Activated T-cell treated with anti-CD3 and anti-CD28 coated beads, Interleukin-2, amount 50 U/mL, for 4 hours (primary cell): ENCODE measurements around the gene MRPL2. TPM values are rescaled to one million over a fixed set of nuclear protein-coding genes. Genes with fewer than 3 reads are reported as not detected.
A peak's percentile ranks its signal among the peaks of the same experiment; 100 is the strongest.

ENCODE experiments used
- ATAC-seq, 2 donors: fragments of 200-7000 bp; cut with Tn5 transposase; one replicate each; pipeline ENCODE4 v1.10.0; 2021
- DNase-seq: peaks from one replicate; pipeline ENCODE4 v3.0.0-alpha.2; 2020
- H3K27me3 Mint-ChIP-seq: one replicate; pipeline ENCODE4 v1.8.0; 2021; ENCODE audit warnings: low read depth, mixed read lengths
- H3K36me3 Mint-ChIP-seq: one replicate; pipeline ENCODE4 v1.8.0; 2022; ENCODE audit warnings: mixed read lengths; ENCODE audit not compliant: insufficient read depth
- H3K4me1 Mint-ChIP-seq: one replicate; pipeline ENCODE4 v1.8.0; 2021; ENCODE audit warnings: low read depth, mixed read lengths
- H3K4me3 Mint-ChIP-seq: one replicate; pipeline ENCODE4 v1.8.0; 2021; ENCODE audit warnings: mild to moderate bottlenecking, moderate library complexity, mixed read lengths
- H3K9me3 Mint-ChIP-seq: one replicate; pipeline ENCODE4 v1.8.0; 2021; ENCODE audit warnings: mixed read lengths
- total RNA-seq, 3 donors: library from RNA; stranded (reverse); gene quantifications; one replicate each; pipeline ENCODE4 v1.2.1, GENCODE V29; 2021

Gene MRPL2
- total RNA-seq, result 100 to 1,000 TPM in 2 of 3 donors, 10 to 100 TPM in 1; 93.3 to 120 (median 115) TPM

DNA sequence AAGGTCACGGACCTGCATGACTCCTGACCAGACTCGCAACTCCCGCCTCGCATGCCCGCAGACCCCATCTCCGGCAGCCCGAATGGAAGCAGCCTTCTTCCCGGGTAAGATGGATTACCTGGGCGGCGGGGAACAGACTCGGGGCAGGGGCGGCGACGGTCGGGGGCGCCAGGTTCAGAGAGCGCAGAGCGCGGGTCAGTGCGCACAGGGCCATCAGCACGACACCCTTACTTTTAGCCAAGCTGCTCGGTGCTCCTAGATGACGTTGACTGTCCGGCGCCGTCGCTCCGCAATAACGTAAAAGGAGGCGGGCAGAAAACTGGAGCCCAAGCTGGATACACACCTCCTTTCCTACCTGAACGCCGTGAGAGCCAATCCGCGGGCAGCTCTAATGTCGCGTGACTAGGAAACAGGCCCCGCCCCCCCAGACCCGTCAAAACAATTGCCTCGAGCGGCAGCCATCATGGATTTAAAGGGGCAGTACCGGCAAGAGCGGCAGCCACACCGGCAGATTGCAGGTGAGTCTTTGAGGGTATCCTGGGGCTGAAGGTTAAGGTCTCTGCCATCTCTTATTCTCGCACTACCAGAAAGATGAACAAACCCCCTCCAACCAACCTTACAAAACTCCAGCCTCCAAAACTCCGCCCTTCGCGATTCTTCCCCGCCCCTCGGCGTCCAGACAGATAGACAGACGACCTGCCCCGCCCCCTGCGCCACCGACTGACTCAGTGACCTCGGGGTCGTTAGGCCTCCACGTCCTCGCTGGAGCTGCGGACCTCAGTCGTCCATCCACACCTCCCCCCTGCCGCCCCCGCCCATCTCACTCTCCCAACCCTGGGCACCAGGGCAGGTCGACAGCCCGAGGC lies at the start of gene MRPL2, which contains the start of gene KLC4:
TSS of gene MRPL2 (minus strand) at position 267 of the 866 bp plus-strand sequence. CDS start at position 214, 53 bp downstream.
TSS of gene KLC4 (plus strand) at position 464 of the 866 bp plus-strand sequence. CDS start 1,705 bp downstream, outside the sequence.
- H3K4me3 Mint-ChIP-seq, result peak within 1 kb of the TSS; percentile 87
- H3K4me1 Mint-ChIP-seq, result peaks cover 32% of the 10 kb centered on the region
- peak; percentile 98 for ATAC-seq
- H3K27me3 Mint-ChIP-seq, result no peaks in the 10 kb centered on the region
- peak; percentile 96 for DNase-seq
- peaks cover 25% of the 10 kb centered on the region for H3K36me3 Mint-ChIP-seq
- no peaks in the 10 kb centered on the region for H3K9me3 Mint-ChIP-seq

DNA sequence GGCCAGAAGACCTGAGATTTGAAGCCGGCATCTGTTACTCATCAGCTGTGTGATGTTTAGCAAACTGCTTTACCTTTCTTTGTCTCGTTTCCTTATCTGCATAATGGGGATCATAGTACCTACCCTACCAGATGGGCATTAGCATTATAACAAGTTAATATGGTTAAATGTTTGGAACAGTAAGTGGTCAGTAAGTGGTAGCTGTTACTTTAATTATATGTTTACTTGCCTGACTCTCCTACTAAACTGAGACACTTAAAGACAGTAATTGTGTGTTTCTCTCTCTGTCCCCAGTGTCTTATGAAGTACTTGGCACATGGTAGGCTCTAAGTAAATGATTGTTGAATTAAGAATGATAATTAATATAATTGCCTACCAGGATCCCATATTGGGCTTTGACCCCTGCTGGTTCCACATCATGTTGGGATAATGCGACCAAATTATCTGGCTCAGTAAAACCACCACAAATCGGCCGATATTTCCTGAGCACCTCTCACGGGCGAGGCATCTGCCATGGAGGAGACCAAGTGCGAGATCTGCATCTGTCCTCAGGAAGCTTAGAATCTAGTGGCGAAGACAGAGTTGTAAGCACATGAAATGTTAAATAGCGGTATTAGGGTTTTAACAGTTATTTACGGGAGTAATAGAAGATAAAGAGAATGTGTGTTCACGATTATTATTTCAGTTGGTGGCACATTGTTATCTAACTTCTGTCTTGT lies 48.3 kb upstream of the MRPL2 start:
- Mint-ChIP-seq H3K27me3 (no peaks in the 10 kb centered on the region), H3K36me3 (no peaks in the 10 kb centered on the region), H3K9me3 (no peaks in the 10 kb centered on the region), H3K4me1 (peaks cover 2% of the 10 kb centered on the region), H3K4me3 (no peak overlapping the region)
- ATAC-seq, result no peak
- no peak for DNase-seq

DNA sequence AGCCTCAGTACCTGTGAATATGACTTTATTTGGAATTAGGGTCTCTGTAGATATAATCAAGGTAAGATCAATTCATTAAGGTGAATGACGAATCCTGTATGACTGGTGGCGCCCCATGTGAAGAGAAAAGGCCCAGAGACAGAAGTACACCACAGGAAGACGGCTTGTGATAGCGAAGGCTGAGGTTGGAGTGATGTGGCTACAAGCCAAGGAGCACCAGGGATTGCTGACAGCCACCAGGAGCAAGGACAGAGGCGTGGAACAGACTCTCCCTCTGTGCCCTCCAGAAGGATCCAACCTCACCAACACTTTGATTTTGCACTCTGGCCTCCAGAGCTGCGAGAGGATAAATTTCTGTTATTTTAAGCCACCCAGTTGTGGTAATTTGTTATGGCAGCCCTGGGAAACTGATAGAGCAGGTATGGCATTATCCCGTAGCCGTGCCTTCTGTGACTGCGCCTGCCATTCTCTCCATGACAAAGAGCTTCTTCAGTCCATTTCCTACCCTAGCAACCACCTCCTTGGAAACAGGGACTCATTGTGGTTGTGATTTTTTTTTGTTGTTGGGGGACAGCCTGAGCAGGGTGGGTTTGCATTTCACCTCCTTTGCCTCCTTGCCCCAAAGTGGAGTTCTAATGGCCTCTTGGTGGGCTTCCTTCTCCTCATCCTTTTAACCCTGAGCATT lies 46.4 kb upstream of the MRPL2 start:
- Mint-ChIP-seq H3K4me1 (peaks cover 2% of the 10 kb centered on the region), H3K9me3 (no peaks in the 10 kb centered on the region), H3K27me3 (no peaks in the 10 kb centered on the region), H3K36me3 (no peaks in the 10 kb centered on the region), H3K4me3 (no peak overlapping the region)
- no peak for DNase-seq
- ATAC-seq, result no peak

DNA sequence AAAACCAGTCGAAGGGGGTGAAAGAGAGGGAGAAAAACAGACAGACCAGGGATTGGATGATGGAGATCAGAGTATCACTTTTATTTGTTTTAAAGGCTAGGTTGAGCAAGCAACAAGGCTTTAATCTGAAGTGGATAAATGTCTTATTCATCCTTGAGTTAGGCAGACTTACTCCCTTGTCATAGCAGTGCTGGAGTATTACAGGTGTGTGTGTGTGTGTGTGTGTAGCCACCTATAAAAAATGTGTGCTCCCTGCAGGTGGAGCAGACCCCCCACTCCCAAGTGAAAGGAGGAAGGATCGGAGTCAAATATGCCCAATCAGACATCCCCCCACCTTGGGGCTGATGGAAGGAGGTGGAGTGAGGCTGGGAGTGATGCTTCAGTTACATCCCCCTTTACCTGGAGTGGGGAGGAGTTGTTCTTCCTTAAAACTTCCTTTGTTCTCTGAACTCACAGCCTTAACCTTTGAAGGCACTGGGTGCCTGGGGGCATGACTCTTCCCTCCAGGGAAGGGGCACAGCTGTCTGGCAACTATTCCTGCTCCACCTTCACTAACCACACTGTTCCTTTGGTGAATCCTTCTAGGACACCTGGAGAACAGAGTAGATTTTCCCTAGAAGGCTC lies 44.1 kb upstream of the MRPL2 start:
- no peak overlapping the region for H3K4me3 Mint-ChIP-seq
- H3K4me1 Mint-ChIP-seq, result peaks cover 2% of the 10 kb centered on the region

DNA sequence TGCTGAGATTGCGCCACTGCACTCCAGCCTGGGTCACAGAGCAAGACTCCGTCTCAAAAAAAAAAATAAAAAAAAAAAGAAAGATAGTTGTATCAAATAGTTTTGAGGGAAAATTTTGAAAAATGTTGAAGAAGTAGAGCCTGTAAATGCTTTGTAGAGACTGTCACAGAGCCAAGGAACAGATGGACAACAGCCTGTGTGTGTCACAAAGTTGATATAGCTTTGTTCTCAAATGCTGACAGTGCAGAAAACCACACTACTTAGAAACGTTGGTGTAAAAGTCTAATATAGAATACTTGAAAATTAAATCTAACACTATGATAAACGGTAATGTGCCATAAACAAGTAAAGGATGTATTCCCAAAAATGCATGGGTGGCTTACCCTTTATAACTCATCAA lies 42.3 kb upstream of the MRPL2 start:
- H3K4me3 Mint-ChIP-seq, result no peak overlapping the region
- H3K4me1 Mint-ChIP-seq, result peaks cover 2% of the 10 kb centered on the region
- no peaks in the 10 kb centered on the region for H3K27me3 Mint-ChIP-seq
- no peaks in the 10 kb centered on the region for H3K36me3 Mint-ChIP-seq
- no peak for ATAC-seq
- DNase-seq, result no peak
- H3K9me3 Mint-ChIP-seq, result no peaks in the 10 kb centered on the region

More for the DNA sequence above, 44.1 kb upstream of the MRPL2 start:
- no peaks in the 10 kb centered on the region for H3K36me3 Mint-ChIP-seq
- no peaks in the 10 kb centered on the region for H3K27me3 Mint-ChIP-seq
- no peaks in the 10 kb centered on the region for H3K9me3 Mint-ChIP-seq
- DNase-seq, result no peak
- ATAC-seq, result no peak

DNA sequence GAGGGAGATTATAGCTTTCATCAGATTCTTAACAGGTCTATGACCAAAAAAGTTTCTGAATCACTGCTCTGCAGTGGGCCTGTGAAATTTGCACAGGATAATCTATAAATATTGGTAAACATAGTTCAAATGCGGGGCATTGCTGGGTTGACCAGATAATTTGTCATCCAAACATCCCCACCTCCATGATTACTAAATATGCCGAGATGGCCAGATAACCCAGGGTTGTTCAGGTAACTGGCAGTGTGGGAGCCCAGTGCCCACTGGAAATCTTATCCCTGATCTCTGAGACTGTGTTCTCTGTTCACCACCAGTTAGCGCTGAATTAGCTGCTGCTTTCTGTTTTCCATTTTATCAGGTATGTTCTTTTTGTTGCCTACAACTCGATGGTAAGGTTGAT lies 38.3 kb upstream of the MRPL2 start:
- H3K9me3 Mint-ChIP-seq, result no peaks in the 10 kb centered on the region
- H3K4me3 Mint-ChIP-seq, result no peak overlapping the region
- H3K27me3 Mint-ChIP-seq, result no peaks in the 10 kb centered on the region
- H3K4me1 Mint-ChIP-seq, result peaks cover 16% of the 10 kb centered on the region
- DNase-seq (no peak), ATAC-seq (no peak)
- H3K36me3 Mint-ChIP-seq, result no peaks in the 10 kb centered on the region

DNA sequence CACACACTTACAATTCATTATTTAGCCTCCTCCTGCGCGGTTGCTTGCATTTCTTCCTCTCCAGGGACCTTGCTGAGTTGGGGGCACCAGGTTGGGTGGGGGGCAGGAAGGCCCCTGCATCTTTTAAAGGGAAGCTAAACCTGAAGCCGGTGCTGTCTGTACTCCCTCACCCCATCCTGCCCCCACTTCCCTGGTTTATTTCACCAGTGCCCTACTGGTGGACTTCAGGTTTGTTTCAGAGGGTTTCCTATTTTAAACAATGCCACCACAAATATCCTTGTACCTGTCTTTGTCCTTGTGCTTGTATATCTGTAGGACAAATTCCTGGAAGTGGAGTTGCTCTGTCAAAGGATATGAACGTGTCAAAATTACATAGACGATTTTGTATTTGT lies 37.9 kb upstream of the MRPL2 start:
- H3K9me3 Mint-ChIP-seq, result no peaks in the 10 kb centered on the region
- no peaks in the 10 kb centered on the region for H3K27me3 Mint-ChIP-seq
- ATAC-seq (no peak), DNase-seq (no peak)
- H3K4me1 Mint-ChIP-seq, result peaks cover 16% of the 10 kb centered on the region
- H3K4me3 Mint-ChIP-seq, result no peak overlapping the region
- no peaks in the 10 kb centered on the region for H3K36me3 Mint-ChIP-seq

DNA sequence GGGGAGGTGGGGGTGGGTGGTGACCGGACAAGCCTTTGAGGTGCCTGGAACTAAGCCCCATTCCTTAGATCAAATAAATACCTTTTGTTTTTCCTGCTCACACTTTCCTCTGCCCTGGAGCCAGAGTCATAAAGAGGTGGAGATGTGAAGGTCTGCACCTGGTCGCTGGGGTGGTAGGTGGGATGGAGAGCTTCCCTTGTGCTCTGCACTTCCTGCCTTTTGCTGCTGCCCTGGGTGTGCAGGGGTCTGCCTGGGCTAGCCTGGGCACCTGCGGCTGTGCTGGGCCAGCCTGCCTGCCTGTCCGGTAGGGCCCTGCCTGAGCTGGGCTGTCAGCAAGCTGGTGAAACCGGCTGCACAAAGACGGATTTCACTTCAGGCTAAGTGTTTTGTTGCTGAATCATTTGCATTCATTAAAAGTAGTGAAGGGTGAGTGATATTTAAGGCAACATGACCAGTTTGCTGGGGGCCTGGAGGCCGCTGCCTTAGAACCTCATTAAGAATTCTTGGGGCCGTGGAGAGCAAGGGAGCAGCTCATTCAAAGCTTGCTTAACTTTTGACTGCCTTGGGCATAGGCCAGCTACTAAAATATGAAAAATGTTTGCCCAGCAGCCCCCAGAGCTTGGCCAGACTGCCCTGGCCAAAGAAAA lies 37.3 kb upstream of the MRPL2 start:
- H3K36me3 Mint-ChIP-seq, result no peaks in the 10 kb centered on the region
- no peaks in the 10 kb centered on the region for H3K9me3 Mint-ChIP-seq
- H3K27me3 Mint-ChIP-seq, result no peaks in the 10 kb centered on the region
- no peak for ATAC-seq
- no peak for DNase-seq
- no peak overlapping the region for H3K4me3 Mint-ChIP-seq
- H3K4me1 Mint-ChIP-seq, result peaks cover 16% of the 10 kb centered on the region

DNA sequence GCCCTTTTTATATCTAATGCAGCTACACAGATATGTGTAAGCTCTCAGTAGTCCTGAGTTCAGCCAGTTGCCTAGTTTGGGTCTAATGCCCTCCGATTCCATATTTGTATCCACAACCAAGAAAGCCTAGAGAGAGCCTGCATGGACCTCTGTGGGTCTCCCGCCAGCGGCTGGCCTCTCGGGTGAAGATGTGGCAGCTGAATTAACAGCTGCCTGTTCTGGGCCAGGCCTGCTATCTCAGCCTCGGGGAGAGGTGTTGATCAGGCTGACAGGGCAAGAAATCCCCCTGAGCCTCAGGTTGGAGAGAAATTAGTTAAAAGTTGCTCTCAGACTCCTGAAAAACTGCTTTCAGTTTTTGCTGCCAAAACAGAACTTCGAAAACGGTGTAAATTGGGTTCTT lies 36.7 kb upstream of the MRPL2 start:
- no peaks in the 10 kb centered on the region for H3K9me3 Mint-ChIP-seq
- DNase-seq (no peak), ATAC-seq (no peak)
- no peak overlapping the region for H3K4me3 Mint-ChIP-seq
- H3K36me3 Mint-ChIP-seq, result no peaks in the 10 kb centered on the region
- H3K4me1 Mint-ChIP-seq, result peaks cover 16% of the 10 kb centered on the region
- no peaks in the 10 kb centered on the region for H3K27me3 Mint-ChIP-seq

DNA sequence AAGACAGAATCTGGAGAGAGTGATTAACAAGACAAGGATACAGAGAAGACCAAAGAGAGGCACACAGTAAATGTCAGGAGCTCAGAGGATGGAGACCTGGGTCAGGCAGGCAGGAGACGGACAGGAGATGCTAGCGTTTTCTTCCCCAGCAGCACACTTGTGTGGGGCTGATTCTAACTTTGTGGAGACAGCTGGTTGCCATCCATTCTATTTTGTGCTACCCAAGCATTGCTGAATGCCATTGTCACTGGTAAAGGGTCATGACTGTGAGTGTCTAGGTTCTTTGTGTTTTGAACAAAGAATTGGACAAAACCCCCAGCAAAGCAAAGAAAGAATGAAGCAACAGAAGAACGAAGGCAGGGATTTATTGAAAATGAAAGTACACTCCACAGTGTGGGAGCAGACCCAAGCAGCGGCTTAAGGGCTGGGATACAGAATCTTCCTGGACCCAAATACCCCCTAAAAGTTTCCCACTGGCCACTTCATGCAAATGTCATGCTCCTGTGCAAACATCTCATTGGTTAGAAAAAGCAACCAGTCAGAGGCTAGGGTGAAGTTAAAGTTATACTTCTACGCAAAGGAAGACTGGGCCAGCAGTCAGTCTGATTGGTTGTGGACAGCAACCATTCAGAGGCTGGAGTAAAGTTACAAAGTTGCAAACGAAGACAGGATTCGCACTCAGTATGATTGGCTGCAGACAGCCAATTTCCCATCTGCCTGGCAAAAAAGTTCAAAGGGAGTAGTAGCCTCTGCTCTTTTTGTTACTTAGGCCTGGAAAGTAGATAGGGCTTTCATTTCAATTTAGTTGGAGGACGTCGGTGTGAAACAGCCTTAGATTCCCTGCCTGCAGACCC lies 34.4 kb upstream of the MRPL2 start:
- H3K4me3 Mint-ChIP-seq, result peak overlapping the region; percentile 14
- ATAC-seq, result peak; percentile 23 to 38
- peaks cover 16% of the 10 kb centered on the region for H3K4me1 Mint-ChIP-seq
- no peaks in the 10 kb centered on the region for H3K9me3 Mint-ChIP-seq
- no peaks in the 10 kb centered on the region for H3K27me3 Mint-ChIP-seq
- DNase-seq, result no peak
- H3K36me3 Mint-ChIP-seq, result no peaks in the 10 kb centered on the region

DNA sequence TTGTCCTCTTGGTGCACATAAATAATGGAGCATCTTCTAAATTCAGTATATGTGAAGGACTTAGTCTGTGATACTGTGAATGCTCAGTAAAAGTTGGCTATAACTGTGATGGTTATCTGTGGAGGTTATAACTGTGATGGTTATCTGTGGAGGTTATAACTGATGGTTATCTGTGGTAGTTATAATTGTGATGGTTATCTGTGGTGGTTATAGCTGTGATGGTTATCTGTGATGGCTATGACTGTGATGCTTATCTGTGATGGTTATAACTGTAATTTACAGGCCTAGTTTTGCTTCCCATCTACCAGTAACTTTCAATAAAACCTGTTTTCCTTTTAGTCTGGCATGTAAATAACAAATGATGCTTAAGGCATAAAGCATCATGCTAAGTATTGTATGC lies 33.4 kb upstream of the MRPL2 start:
- Mint-ChIP-seq H3K4me3 (no peak overlapping the region), H3K36me3 (no peaks in the 10 kb centered on the region), H3K27me3 (no peaks in the 10 kb centered on the region), H3K4me1 (peaks cover 16% of the 10 kb centered on the region), H3K9me3 (no peaks in the 10 kb centered on the region)
- ATAC-seq (no peak), DNase-seq (no peak)

DNA sequence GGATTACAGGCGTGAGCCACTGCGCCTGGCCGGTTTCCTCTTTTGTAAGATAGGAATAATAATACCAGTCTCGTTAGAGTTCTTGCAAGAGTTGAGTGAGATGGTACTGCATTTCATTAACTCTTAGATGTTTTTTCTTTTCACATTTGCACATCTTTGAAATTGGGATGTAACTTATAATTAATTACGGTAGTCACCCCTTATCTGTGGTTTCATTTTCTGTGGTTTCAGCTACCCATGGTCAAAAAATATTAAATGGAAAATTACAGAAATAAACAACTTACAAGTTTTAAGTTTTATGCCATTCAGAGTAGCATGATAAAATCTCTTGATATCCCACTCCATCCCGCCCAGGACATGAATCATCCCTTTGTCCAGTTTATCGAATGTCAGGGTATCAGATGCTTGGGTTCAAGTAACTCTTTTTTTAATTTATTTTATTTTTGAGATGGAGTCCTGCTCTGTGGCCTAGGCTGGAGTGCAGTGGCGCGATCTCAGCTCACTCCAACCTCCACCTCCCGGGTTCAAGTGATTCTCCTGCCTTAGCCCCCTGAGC lies 32.3 kb upstream of the MRPL2 start:
- H3K27me3 Mint-ChIP-seq, result no peaks in the 10 kb centered on the region
- H3K36me3 Mint-ChIP-seq, result no peaks in the 10 kb centered on the region
- H3K9me3 Mint-ChIP-seq, result no peaks in the 10 kb centered on the region
- H3K4me1 Mint-ChIP-seq, result peaks cover 16% of the 10 kb centered on the region
- DNase-seq, result no peak
- H3K4me3 Mint-ChIP-seq, result no peak overlapping the region
- ATAC-seq, result no peak

DNA sequence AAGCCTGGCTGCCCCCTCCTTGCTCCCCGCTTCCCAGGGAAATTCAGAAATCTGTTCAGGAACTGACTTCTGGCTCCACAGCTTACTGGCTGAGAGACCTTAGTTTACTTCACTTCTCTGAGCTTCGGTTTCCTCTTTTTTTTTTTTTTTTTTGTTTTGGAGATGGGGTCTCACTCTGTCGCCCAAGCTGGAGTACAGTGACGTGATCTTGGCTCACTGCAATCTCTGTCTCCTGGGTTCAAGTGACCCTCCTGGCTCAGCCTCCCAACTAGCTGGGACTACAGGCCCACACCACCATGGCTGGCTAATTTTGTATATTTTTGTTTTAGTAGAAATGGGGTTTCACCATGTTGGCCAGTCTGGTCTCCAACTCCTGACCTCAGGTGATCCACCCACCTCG lies 31.8 kb upstream of the MRPL2 start:
- Mint-ChIP-seq H3K27me3 (no peaks in the 10 kb centered on the region), H3K36me3 (no peaks in the 10 kb centered on the region), H3K4me1 (peaks cover 21% of the 10 kb centered on the region), H3K4me3 (no peak overlapping the region), H3K9me3 (no peaks in the 10 kb centered on the region)
- DNase-seq (no peak), ATAC-seq (no peak)
